HCT116 (cell line): ENCODE measurements around the gene PRRC2A. TPM values are rescaled to one million over a fixed set of nuclear protein-coding genes. Genes with fewer than 3 reads are reported as not detected.

Experiments
- ATAC-seq: fragments of 200-7000 bp; cut with Tn5 transposase; 2 replicates; pipeline ENCODE4 v1.9.1; 2020; ENCODE audit warnings: mild to moderate bottlenecking, moderate library complexity
- BruUV-seq: library from RNA; stranded (reverse); fragments of 400-500 nt; replicated peaks from 2 replicates; lab custom pipeline; 2021; lab: Mats Ljungman, UMichigan
- CTCF ChIA-PET: fragments of 300-600 bp; sonication (Branson Sonifier 250); formaldehyde crosslinking; loops from one replicate; lab custom pipeline; 2021; ENCODE audit warnings: antibody characterized with exemption; lab: Charles Lee
- POLR2A ChIA-PET: fragments of 300-600, 350-600 bp; sonication (Branson Sonifier 250); formaldehyde crosslinking; loops from one replicate; lab custom pipeline; 2021; ENCODE audit warnings: antibody characterized with exemption; lab: Charles Lee
- RAD21 ChIA-PET, 2 experiments: fragments of 300-600 bp; sonication (Branson Sonifier 250); formaldehyde crosslinking; loops; one replicate each; lab custom pipeline; 2023; ENCODE audit warnings: low total read pairs in 2 of 2; ENCODE audit not compliant: uncharacterized antibody in 2 of 2, unreplicated experiment in 2 of 2, low non-redundant PET in 1 of 2; lab: Charles Lee
- DNase-seq: peaks from one replicate; pipeline ENCODE4 v3.0.0-alpha.2; 2010; ENCODE audit warnings: low read depth, low spot score
- H2AFZ ChIP-seq: fragments of 200-600 bp; shearing (Covaris generic), sonication (generic); 2 replicates; pipeline ENCODE4 v1.6.1; 2017; ENCODE audit warnings: low read depth, mixed run types, mixed read lengths, antibody characterized with exemption, low read length; ENCODE audit not compliant: poor library complexity, severe bottlenecking
- H3K27ac ChIP-seq: 2 replicates; pipeline ENCODE4 v1.5.1; 2012; ENCODE audit warnings: low read depth, low read length
- H3K27me3 ChIP-seq: fragments of 200-600 bp; sonication (generic); 2 replicates; pipeline ENCODE4 v1.6.1; 2016; ENCODE audit warnings: mixed run types, low read length, mixed read lengths; ENCODE audit not compliant: insufficient read depth
- H3K36me3 ChIP-seq, 2 experiments: fragments of 200-500 bp in 1 of 2; fragments of 200-600 bp in 1 of 2; sonication (Bioruptor generic) in 1 of 2; sonication (generic) in 1 of 2; 2 replicates each; pipeline versions ENCODE4 v1.5.1 to v1.6.1; 2014 to 2016; ENCODE audit warnings: low read length in 2 of 2, inconsistent platforms in 1 of 2, mixed read lengths in 1 of 2, mixed run types in 1 of 2; ENCODE audit not compliant: insufficient read depth in 2 of 2, control insufficient read depth in 1 of 2
- H3K4me1 ChIP-seq, 2 experiments: fragments of 200-600 bp in 1 of 2; sonication (generic) in 1 of 2; 2 replicates each; pipeline versions ENCODE4 v1.5.1 to v1.6.1; 2012 to 2017; ENCODE audit warnings: low read length in 2 of 2, inconsistent platforms in 1 of 2, mild to moderate bottlenecking in 1 of 2, mixed read lengths in 1 of 2, mixed run types in 1 of 2, moderate library complexity in 1 of 2; ENCODE audit not compliant: insufficient read depth in 2 of 2, control insufficient read depth in 1 of 2
- H3K4me2 ChIP-seq: fragments of 200-600 bp; sonication (generic); 2 replicates; pipeline ENCODE4 v1.6.1; 2017; ENCODE audit warnings: mixed run types, low read length, mixed read lengths
- H3K4me3 ChIP-seq, 2 experiments: fragments of 200-600 bp in 1 of 2; sonication (generic) in 1 of 2; replicated peaks in 1 of 2; 2 replicates each; pipeline ENCODE4 v1.5.1; 2011 to 2016; ENCODE audit warnings: low read length in 2 of 2, control low read depth in 1 of 2, low read depth in 1 of 2, mild to moderate bottlenecking in 1 of 2, mixed read lengths in 1 of 2, mixed run types in 1 of 2
- H3K79me2 ChIP-seq: fragments of 200-600 bp; sonication (generic); 2 replicates; pipeline ENCODE4 v1.6.1; 2017; ENCODE audit warnings: mild to moderate bottlenecking, mixed run types, low read length, moderate library complexity, mixed read lengths; ENCODE audit not compliant: insufficient read depth
- H3K9ac ChIP-seq: fragments of 200-600 bp; sonication (generic); 2 replicates; pipeline ENCODE4 v1.6.1; 2016; ENCODE audit warnings: low read length, mixed read lengths
- H3K9me2 ChIP-seq: fragments of 200-600 bp; sonication (generic), shearing (Covaris generic); 2 replicates; pipeline ENCODE4 v1.6.1; 2017; ENCODE audit warnings: mixed run types, mild to moderate bottlenecking, moderate library complexity; ENCODE audit not compliant: insufficient read depth
- H3K9me3 ChIP-seq, 2 experiments: fragments of 200-500 bp in 1 of 2; fragments of 200-600 bp in 1 of 2; sonication (Bioruptor generic) in 1 of 2; sonication (generic) in 1 of 2; 2 replicates each; pipeline ENCODE4 v1.6.1; 2014 to 2017; ENCODE audit warnings: low read length in 2 of 2, mixed read lengths in 2 of 2, inconsistent platforms in 1 of 2, low read depth in 1 of 2, mild to moderate bottlenecking in 1 of 2, mixed run types in 1 of 2, moderate library complexity in 1 of 2; ENCODE audit not compliant: control insufficient read depth in 1 of 2, insufficient read depth in 1 of 2
- H4K20me1 ChIP-seq: fragments of 200-600 bp; sonication (generic), shearing (Covaris generic); 2 replicates; pipeline ENCODE4 v1.6.1; 2017; ENCODE audit warnings: mixed run types, mild to moderate bottlenecking, moderate library complexity; ENCODE audit not compliant: insufficient read depth
- CBX3 ChIP-seq: IDR thresholded peaks from 2 replicates; pipeline ENCODE4 v1.6.1; 2012; ENCODE audit warnings: low read depth
- CEBPB ChIP-seq: IDR thresholded peaks from 2 replicates; pipeline ENCODE4 v1.6.1; 2012; ENCODE audit warnings: low read depth
- CTCF ChIP-seq, 3 experiments: fragments of 200-600 bp in 1 of 3; sonication (generic) in 1 of 3; IDR thresholded peaks in 2 of 3; conservative IDR thresholded peaks in 1 of 3; 2 replicates each; pipeline ENCODE4 v1.5.1; 2012 to 2017; ENCODE audit warnings: low read depth in 2 of 3, low read length in 2 of 3, antibody characterized with exemption in 1 of 3, borderline replicate concordance in 1 of 3, control low read depth in 1 of 3, mild to moderate bottlenecking in 1 of 3, mixed read lengths in 1 of 3, mixed run types in 1 of 3, moderate library complexity in 1 of 3; ENCODE audit not compliant: insufficient read depth in 1 of 3
- EGR1 ChIP-seq: IDR thresholded peaks from 2 replicates; pipeline ENCODE4 v1.6.1; 2012; ENCODE audit warnings: low read depth
- FOSL1 ChIP-seq: IDR thresholded peaks from 2 replicates; pipeline ENCODE4 v1.6.1; 2012; ENCODE audit warnings: low read depth
- JUND ChIP-seq: IDR thresholded peaks from 2 replicates; pipeline ENCODE4 v1.6.1; 2012
- MAX ChIP-seq: IDR thresholded peaks from 2 replicates; pipeline ENCODE4 v1.6.1; 2012
- POLR2A ChIP-seq: IDR thresholded peaks from 2 replicates; pipeline ENCODE4 v1.7.0; 2011; ENCODE audit warnings: borderline replicate concordance; ENCODE audit not compliant: insufficient read depth, insufficient read length; ENCODE audit errors: extremely low read depth
- RAD21 ChIP-seq: IDR thresholded peaks from 2 replicates; pipeline ENCODE4 v1.6.1; 2012; ENCODE audit warnings: low read depth, mild to moderate bottlenecking
- SP1 ChIP-seq: IDR thresholded peaks from 2 replicates; pipeline ENCODE4 v1.6.1; 2012; ENCODE audit warnings: low read depth
- ZFX ChIP-seq: fragments of 450-650 bp; IDR thresholded peaks from 2 replicates; pipeline ENCODE4 v1.6.1; 2017
- ZNF274 ChIP-seq: fragments of 200-500 bp; sonication (Bioruptor generic); IDR thresholded peaks from 2 replicates; pipeline ENCODE4 v1.6.1; 2014; ENCODE audit warnings: mild to moderate bottlenecking, low read depth, low read length, inconsistent platforms
- intact Hi-C: fragments of 100-400 bp; cut with micrococcal nuclease; formaldehyde crosslinking; loops from 2 replicates; pipeline ENCODE4 v1.10.0; 2022
- total RNA-seq: library from RNA; stranded (reverse); gene quantifications from one replicate; pipeline ENCODE4 v1.2.1, GENCODE V29; 2021; ENCODE audit not compliant: unreplicated experiment

PRRC2A gene
- total RNA-seq, 1 experiment from 2014 or later, result 250 TPM

- POLR2A ChIA-PET, result no interaction called here
- no peak for DNase-seq
- no peak within 1 kb of the TSS for H2AFZ ChIP-seq
Observed at GRCh38 chr6:31614684-31615578, 5.6 kb upstream of the PRRC2A start, which contains the start of gene AIF1. Gene AIF1 (plus strand): TSS chr6:31615234. CDS start chr6:31615330, 96 bp downstream.

More at GRCh38 chr6:31614684-31615578, 5.6 kb upstream of the PRRC2A start, which contains the start of gene AIF1:
- ChIA-PET RAD21 (no interaction called here), CTCF (interaction anchor here (1.4 kb wide), 1 partner anchor 17 kb away, joined by 5 read pairs; no protein-coding TSS in a partner anchor)
- Histone ChIP-seq H3K79me2 (no peaks in the 10 kb centered on the region), H3K9ac (no peak within 1 kb of the TSS), H3K4me3 (no peak within 1 kb of the TSS), H3K4me1 (peaks cover 0 to 6% of the 10 kb centered on the region in 2 experiments; a peak in 3 of 4 replicates), H3K9me2 (no peaks in the 10 kb centered on the region), H3K4me2 (no peak within 1 kb of the TSS), H3K27me3 (no peaks in the 10 kb centered on the region), H3K27ac (no peak within 1 kb of the TSS), H3K36me3 (no peaks in the 10 kb centered on the region), H3K9me3 (no peaks in the 10 kb centered on the region), H4K20me1 (no peaks in the 10 kb centered on the region)
- TF ChIP-seq CEBPB, result no peak
- TF ChIP-seq JUND, result no peak
- no peak for TF ChIP-seq FOSL1
- TF ChIP-seq SP1, result no peak
- no peak for TF ChIP-seq ZNF274
- no peak for TF ChIP-seq MAX
- no peak for TF ChIP-seq CBX3
- TF ChIP-seq EGR1, result no peak
- no peak for TF ChIP-seq ZFX
- TF ChIP-seq RAD21, result no peak
- no peak for TF ChIP-seq POLR2A
- TF ChIP-seq CTCF (IDR thresholded peaks at IDR 0.05 in 2 of 3, conservative IDR thresholded peaks at IDR 0.05 in 1 of 3; ENCODE audit: borderline replicate concordance in 1 of 3, insufficient read depth in 1 of 3, low read depth in 2 of 3, low read length in 2 of 3), result no peak
- BruUV-seq, result no TSS peak
- intact Hi-C loops, result no loop called here
- ATAC-seq, result no peak
